Neural progenitor cell (in vitro differentiated cells): ENCODE results near the gene PYROXD2.

Experiments used
- EZH2phosphoT487 ChIP-seq: fragments of 200-600 bp; sonication (generic); IDR thresholded peaks from 2 replicates; pipeline ENCODE4 v1.6.1; 2017; ENCODE audit warnings: antibody characterized with exemption
- TF ChIP-seq, protein P1 (sequence below): fragments of 200-600 bp; sonication (generic); IDR thresholded peaks from 2 replicates; pipeline ENCODE4 v1.5.1; 2017; ENCODE audit warnings: antibody characterized with exemption, mild to moderate bottlenecking

GRCh38 chr10:98456686-98457482 lies 41.9 kb upstream of the PYROXD2 start:
- TF ChIP-seq, protein P1, sequence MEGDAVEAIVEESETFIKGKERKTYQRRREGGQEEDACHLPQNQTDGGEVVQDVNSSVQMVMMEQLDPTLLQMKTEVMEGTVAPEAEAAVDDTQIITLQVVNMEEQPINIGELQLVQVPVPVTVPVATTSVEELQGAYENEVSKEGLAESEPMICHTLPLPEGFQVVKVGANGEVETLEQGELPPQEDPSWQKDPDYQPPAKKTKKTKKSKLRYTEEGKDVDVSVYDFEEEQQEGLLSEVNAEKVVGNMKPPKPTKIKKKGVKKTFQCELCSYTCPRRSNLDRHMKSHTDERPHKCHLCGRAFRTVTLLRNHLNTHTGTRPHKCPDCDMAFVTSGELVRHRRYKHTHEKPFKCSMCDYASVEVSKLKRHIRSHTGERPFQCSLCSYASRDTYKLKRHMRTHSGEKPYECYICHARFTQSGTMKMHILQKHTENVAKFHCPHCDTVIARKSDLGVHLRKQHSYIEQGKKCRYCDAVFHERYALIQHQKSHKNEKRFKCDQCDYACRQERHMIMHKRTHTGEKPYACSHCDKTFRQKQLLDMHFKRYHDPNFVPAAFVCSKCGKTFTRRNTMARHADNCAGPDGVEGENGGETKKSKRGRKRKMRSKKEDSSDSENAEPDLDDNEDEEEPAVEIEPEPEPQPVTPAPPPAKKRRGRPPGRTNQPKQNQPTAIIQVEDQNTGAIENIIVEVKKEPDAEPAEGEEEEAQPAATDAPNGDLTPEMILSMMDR: no peak
- TF ChIP-seq EZH2phosphoT487: no peak
